IMR-90 (cell line): Measurements from ENCODE around the gene TTC21A. TPM values are rescaled to one million over a fixed set of nuclear protein-coding genes. Genes with fewer than 3 reads are reported as not detected.

ENCODE experiments used
- ATAC-seq: fragments of 200-7000 bp; cut with Tn5 transposase; 2 replicates; pipeline ENCODE4 v1.9.1; 2020; ENCODE audit warnings: low read depth, mild to moderate bottlenecking, moderate library complexity
- BruUV-seq: library from RNA; stranded (reverse); fragments of 400-500 nt; replicated peaks from 2 replicates; lab custom pipeline; 2021; lab: Mats Ljungman, UMichigan
- CTCF ChIA-PET: fragments of 300-600 bp; formaldehyde crosslinking; extraction: SDS; loops from one replicate; lab custom pipeline; 2021; ENCODE audit warnings: antibody characterized with exemption; lab: Yijun Ruan, JAX
- POLR2A ChIA-PET: fragments of 300-600 bp; sonication (Branson Sonifier 250); formaldehyde crosslinking; loops from one replicate; lab custom pipeline; 2022; ENCODE audit warnings: antibody characterized with exemption; ENCODE audit not compliant: unreplicated experiment; lab: Charles Lee
- DNase-seq: peaks from one replicate; pipeline ENCODE4 v3.0.0; 2013
- H2AFZ ChIP-seq: replicated peaks from 2 replicates; pipeline ENCODE3; 2013; ENCODE audit warnings: low read length, mild to moderate bottlenecking; ENCODE audit not compliant: poor library complexity
- H2AK5ac ChIP-seq: 2 replicates; pipeline ENCODE4 v1.6.1; 2013; ENCODE audit warnings: low read depth, low read length, inconsistent platforms
- H2AK9ac ChIP-seq: replicated peaks from 2 replicates; pipeline ENCODE3; 2013; ENCODE audit warnings: mild to moderate bottlenecking, low read depth, low read length, moderate library complexity; ENCODE audit not compliant: poor library complexity
- H2BK120ac ChIP-seq: 2 replicates; pipeline ENCODE4 v1.6.1; 2013; ENCODE audit warnings: low read depth, low read length, inconsistent platforms
- H2BK15ac ChIP-seq: 3 replicates; pipeline ENCODE4 v1.6.1; 2013; ENCODE audit warnings: low read depth, low read length, inconsistent platforms
- H2BK20ac ChIP-seq: 2 replicates; pipeline ENCODE4 v1.6.1; 2013; ENCODE audit warnings: low read depth, mild to moderate bottlenecking, inconsistent platforms, low read length, moderate library complexity
- H2BK5ac ChIP-seq: 2 replicates; pipeline ENCODE4 v1.6.1; 2013; ENCODE audit warnings: mild to moderate bottlenecking, low read depth, low read length, inconsistent platforms; ENCODE audit not compliant: poor library complexity, severe bottlenecking
- H3K14ac ChIP-seq: replicated peaks from 2 replicates; pipeline ENCODE4 v1.6.1; 2013; ENCODE audit warnings: low read depth, low read length, inconsistent platforms
- H3K18ac ChIP-seq: 2 replicates; pipeline ENCODE4 v1.6.1; 2013; ENCODE audit warnings: low read depth, low read length, control low read depth
- H3K23ac ChIP-seq: 2 replicates; pipeline ENCODE4 v1.6.1; 2013; ENCODE audit warnings: low read depth, low read length, inconsistent platforms
- H3K27ac ChIP-seq: 2 replicates; pipeline ENCODE4 v1.5.1; 2013; ENCODE audit warnings: mild to moderate bottlenecking, control low read depth, low read length; ENCODE audit not compliant: insufficient read depth
- H3K27me3 ChIP-seq: 2 replicates; pipeline ENCODE4 v1.6.1; 2013; ENCODE audit warnings: low read length; ENCODE audit not compliant: control insufficient read depth, insufficient read depth
- H3K36me3 ChIP-seq: 2 replicates; pipeline ENCODE4 v1.6.1; 2013; ENCODE audit warnings: low read length, mixed read lengths; ENCODE audit not compliant: control insufficient read depth, insufficient read depth
- H3K4ac ChIP-seq: 2 replicates; pipeline ENCODE4 v1.6.1; 2013; ENCODE audit warnings: low read depth, low read length, inconsistent platforms
- H3K4me1 ChIP-seq: 2 replicates; pipeline ENCODE4 v1.6.1; 2013; ENCODE audit warnings: low read length, mixed read lengths; ENCODE audit not compliant: control insufficient read depth, insufficient read depth
- H3K4me2 ChIP-seq: 2 replicates; pipeline ENCODE4 v1.6.1; 2013; ENCODE audit warnings: low read depth, mild to moderate bottlenecking, control low read depth, low read length, moderate library complexity
- H3K4me3 ChIP-seq: 2 replicates; pipeline ENCODE4 v1.5.1; 2013; ENCODE audit warnings: low read depth, mild to moderate bottlenecking, control low read depth, low read length, moderate library complexity; ENCODE audit not compliant: insufficient read depth
- H3K56ac ChIP-seq: 2 replicates; pipeline ENCODE4 v1.6.1; 2013; ENCODE audit warnings: low read length, inconsistent platforms; ENCODE audit not compliant: insufficient read depth; ENCODE audit errors: extremely low read depth
- H3K79me1 ChIP-seq, 2 experiments: 2 replicates each; pipeline ENCODE4 v1.6.1; 2013; ENCODE audit warnings: low read length in 2 of 2, inconsistent platforms in 1 of 2, low read depth in 1 of 2
- H3K9ac ChIP-seq: 2 replicates; pipeline ENCODE4 v1.6.1; 2013; ENCODE audit warnings: low read depth, low read length, control low read depth
- H3K9me1 ChIP-seq: 2 replicates; pipeline ENCODE4 v1.6.1; 2013; ENCODE audit warnings: low read length, inconsistent platforms; ENCODE audit not compliant: insufficient read depth
- H3K9me3 ChIP-seq: 2 replicates; pipeline ENCODE4 v1.6.1; 2013; ENCODE audit warnings: low read length; ENCODE audit not compliant: control insufficient read depth, insufficient read depth
- H4K20me1 ChIP-seq: 2 replicates; pipeline ENCODE4 v1.6.1; 2013; ENCODE audit warnings: low read length, inconsistent platforms; ENCODE audit not compliant: insufficient read depth
- H4K5ac ChIP-seq: 2 replicates; pipeline ENCODE4 v1.6.1; 2013; ENCODE audit warnings: mild to moderate bottlenecking, low read depth, low read length, control low read depth
- H4K8ac ChIP-seq, 2 experiments: 2 replicates each; pipeline ENCODE4 v1.6.1; 2013; ENCODE audit warnings: low read depth in 2 of 2, low read length in 2 of 2, control low read depth in 1 of 2, inconsistent platforms in 1 of 2
- H4K91ac ChIP-seq: 2 replicates; pipeline ENCODE4 v1.6.1; 2013; ENCODE audit warnings: low read depth, low read length, inconsistent platforms; ENCODE audit not compliant: insufficient read depth
- CEBPB ChIP-seq: IDR thresholded peaks from 2 replicates; pipeline ENCODE4 v1.6.1; 2012; ENCODE audit warnings: low read depth, low read length, improper control_type of control experiment
- CHD1 ChIP-seq: IDR thresholded peaks from 2 replicates; pipeline ENCODE4 v1.6.1; 2012; ENCODE audit warnings: low read depth, low read length, improper control_type of control experiment
- FOS ChIP-seq: fragments of 150-350 bp; IDR thresholded peaks from 2 replicates; pipeline ENCODE4 v1.6.1; 2016; ENCODE audit warnings: low read depth, low read length
- MAFK ChIP-seq: IDR thresholded peaks from 2 replicates; pipeline ENCODE4 v1.6.1; 2012; ENCODE audit warnings: low read depth, low read length, improper control_type of control experiment
- MAZ ChIP-seq: IDR thresholded peaks from 2 replicates; pipeline ENCODE4 v1.6.1; 2012; ENCODE audit warnings: low read depth, mild to moderate bottlenecking, low read length, improper control_type of control experiment, moderate library complexity, borderline replicate concordance
- MXI1 ChIP-seq: IDR thresholded peaks from 2 replicates; pipeline ENCODE4 v1.6.1; 2012; ENCODE audit warnings: low read depth, mild to moderate bottlenecking, low read length, moderate library complexity, borderline replicate concordance
- POLR2A ChIP-seq: IDR thresholded peaks from 2 replicates; pipeline ENCODE4 v1.6.1; 2012; ENCODE audit warnings: mild to moderate bottlenecking, low read depth, low read length
- RAD21 ChIP-seq: IDR thresholded peaks from 2 replicates; pipeline ENCODE4 v1.6.1; 2012; ENCODE audit warnings: low read length, improper control_type of control experiment
- RCOR1 ChIP-seq: IDR thresholded peaks from 2 replicates; pipeline ENCODE4 v1.6.1; 2012; ENCODE audit warnings: mild to moderate bottlenecking, low read length, improper control_type of control experiment; ENCODE audit not compliant: insufficient replicate concordance
- RFX5 ChIP-seq: IDR thresholded peaks from 2 replicates; pipeline ENCODE4 v1.8.0; 2012; ENCODE audit warnings: low read depth, mild to moderate bottlenecking, low read length, moderate library complexity
- SMC3 ChIP-seq: fragments of 150-350 bp; IDR thresholded peaks from 2 replicates; pipeline ENCODE4 v1.6.1; 2016; ENCODE audit warnings: low read depth, mild to moderate bottlenecking, antibody characterized with exemption, low read length, moderate library complexity
- WGBS, 2 experiments: methylation state at CpG; one replicate each; pipeline versions ENCODE4 v1.1.5 to v1.1.7; 2013; ENCODE audit warnings: missing lambda C conversion rate in 2 of 2; ENCODE audit not compliant: insufficient read length in 1 of 2; ENCODE audit errors: extremely low coverage in 2 of 2; 5-methylcytosine and 5-hydroxymethylcytosine counted together
- dilution Hi-C: fragments of 300-500 bp; cut with HindIII; formaldehyde crosslinking; loops from one replicate; pipeline ENCODE4 v1.14.3; 2018; ENCODE audit warnings: low sequenced_read_pairs; ENCODE audit not compliant: unreplicated experiment
- in situ Hi-C: fragments of 300-500 bp; cut with MboI; formaldehyde crosslinking; loops from 3 replicates; pipeline ENCODE4 v1.14.3; 2019; ENCODE audit warnings: low sequenced_read_pairs, inconsistent platforms, mixed read lengths
- intact Hi-C: fragments of 100-400 bp; cut with micrococcal nuclease; formaldehyde crosslinking; loops from 2 replicates; pipeline ENCODE4 v1.10.0; 2022
- polyA plus RNA-seq, 3 experiments: library from polyadenylated mRNA; depleted of rRNA; stranded (reverse); fragments of >200 nt; gene quantifications; 2 replicates each; pipeline ENCODE4 v1.2.3, GENCODE V29; 2012; ENCODE audit warnings: low replicate concordance in 1 of 3
- total RNA-seq: library from RNA; depleted of rRNA; stranded (reverse); fragments of >200 nt; gene quantifications from 2 replicates; pipeline ENCODE4 v1.2.3, GENCODE V29; 2012
- TF ChIP-seq, protein P1 (sequence below): fragments of 150-350 bp; IDR thresholded peaks from 2 replicates; pipeline ENCODE4 v1.6.1; 2016; ENCODE audit warnings: low read depth, mild to moderate bottlenecking, low read length, moderate library complexity, borderline replicate concordance
- TF ChIP-seq, protein P2 (sequence below): conservative IDR thresholded peaks from 2 replicates; pipeline ENCODE4 v1.5.1; 2012; ENCODE audit warnings: mild to moderate bottlenecking, low read depth, low read length, improper control_type of control experiment
- TF ChIP-seq, protein P3 (sequence below): fragments of 150-350 bp; IDR thresholded peaks from 2 replicates; pipeline ENCODE4 v1.6.1; 2017; ENCODE audit warnings: mild to moderate bottlenecking, antibody characterized with exemption, low read length, low read depth

The TTC21A gene
- total and polyA plus RNA-seq, 2 of the 4 experiments (the other 2 are of a cell fraction), result 0.90 to 1.8 TPM

DNA sequence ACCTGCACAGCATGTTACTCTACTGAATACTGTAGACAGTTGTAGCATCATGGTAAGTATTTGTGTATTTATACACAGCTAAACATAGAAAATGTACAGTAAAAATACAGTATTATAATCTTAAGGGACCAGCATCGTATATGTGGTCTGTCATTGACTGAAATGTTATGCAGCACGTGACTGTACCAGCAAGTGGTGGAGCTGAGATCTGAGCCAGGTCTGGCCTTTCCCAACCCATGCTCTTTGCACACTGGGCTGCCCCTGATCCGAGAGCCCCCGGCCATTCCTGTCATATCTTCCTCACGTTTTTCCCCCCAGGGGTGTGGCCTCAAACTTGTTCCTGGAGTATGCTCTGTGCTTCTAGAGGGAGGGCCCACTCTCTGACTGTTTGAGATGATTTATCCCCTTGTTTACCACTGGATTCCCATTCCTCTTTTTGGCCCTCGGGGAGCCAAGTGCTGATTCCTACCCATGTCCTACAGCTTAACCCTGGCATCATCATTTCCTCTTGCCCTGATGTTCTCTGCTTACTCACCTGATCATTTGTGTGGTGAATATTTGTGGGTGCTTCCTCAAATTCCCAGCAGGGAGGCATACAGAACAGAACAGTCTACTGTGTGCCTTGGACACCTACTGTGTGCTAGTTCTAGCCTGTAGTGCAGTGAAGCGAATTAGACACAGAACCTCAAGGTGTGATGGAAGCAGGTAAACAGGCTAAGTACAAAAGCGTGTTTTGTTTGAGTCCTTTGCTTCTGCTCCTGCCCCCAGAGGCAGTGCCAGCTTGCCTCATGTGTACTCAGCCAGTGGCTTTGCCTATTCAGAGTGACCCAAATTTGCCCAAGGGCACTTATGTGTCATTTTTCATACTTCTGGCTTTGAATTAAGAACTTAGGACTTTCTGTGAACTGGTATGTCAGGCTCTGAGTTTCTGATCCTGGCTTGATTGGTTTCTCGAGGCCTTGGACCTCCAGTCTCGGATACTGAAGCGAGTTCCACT lies 24.9 kb downstream of the TTC21A start:
- Histone ChIP-seq H2AK9ac (no peak overlapping the region), H3K27ac (no peak overlapping the region), H2BK15ac (no peak overlapping the region), H3K36me3 (no peaks in the 10 kb centered on the region), H4K5ac (no peak overlapping the region), H4K91ac (no peak overlapping the region), H4K20me1 (no peaks in the 10 kb centered on the region), H3K9ac (no peak overlapping the region), H3K79me1 (no peaks in the 10 kb centered on the region), H2BK5ac (no peak overlapping the region), H3K14ac (no peak overlapping the region), H3K4ac (no peak overlapping the region), H2BK120ac (no peak overlapping the region), H2AK5ac (no peak overlapping the region), H2AFZ (no peak overlapping the region), H3K4me1 (no peaks in the 10 kb centered on the region), H3K27me3 (no peaks in the 10 kb centered on the region), H2BK20ac (no peak overlapping the region), H4K8ac (no peak overlapping the region), H3K56ac (no peak overlapping the region), H3K18ac (no peak overlapping the region), H3K9me3 (no peaks in the 10 kb centered on the region), H3K23ac (no peak overlapping the region), H3K4me3 (no peak overlapping the region), H3K4me2 (no peak overlapping the region), H3K9me1 (peaks cover 6% of the 10 kb centered on the region; the same call in 1 of the 2 replicates)
- in situ Hi-C loops, result no loop called here
- no peak for DNase-seq
- CTCF ChIA-PET, result no interaction called here
- no TSS peak for BruUV-seq
- WGBS, 2 experiments, result 87% methylated on average over 4 of the region's 11 CpGs; no CpG with 5 or more reads in 1 of the 2 experiments
- intact Hi-C loops, result no loop called here
- dilution Hi-C loops, result no loop called here
- no peak for ATAC-seq
- POLR2A ChIA-PET, result no interaction called here
- TF ChIP-seq, protein P1, sequence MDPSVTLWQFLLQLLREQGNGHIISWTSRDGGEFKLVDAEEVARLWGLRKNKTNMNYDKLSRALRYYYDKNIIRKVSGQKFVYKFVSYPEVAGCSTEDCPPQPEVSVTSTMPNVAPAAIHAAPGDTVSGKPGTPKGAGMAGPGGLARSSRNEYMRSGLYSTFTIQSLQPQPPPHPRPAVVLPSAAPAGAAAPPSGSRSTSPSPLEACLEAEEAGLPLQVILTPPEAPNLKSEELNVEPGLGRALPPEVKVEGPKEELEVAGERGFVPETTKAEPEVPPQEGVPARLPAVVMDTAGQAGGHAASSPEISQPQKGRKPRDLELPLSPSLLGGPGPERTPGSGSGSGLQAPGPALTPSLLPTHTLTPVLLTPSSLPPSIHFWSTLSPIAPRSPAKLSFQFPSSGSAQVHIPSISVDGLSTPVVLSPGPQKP, result no peak
- TF ChIP-seq SMC3, result no peak
- TF ChIP-seq RAD21, result no peak
- no peak for TF ChIP-seq MAFK
- TF ChIP-seq RFX5, result no peak
- no peak for TF ChIP-seq FOS
- no peak for TF ChIP-seq CEBPB
- TF ChIP-seq MXI1, result no peak
- no peak for TF ChIP-seq RCOR1
- TF ChIP-seq, protein P2, sequence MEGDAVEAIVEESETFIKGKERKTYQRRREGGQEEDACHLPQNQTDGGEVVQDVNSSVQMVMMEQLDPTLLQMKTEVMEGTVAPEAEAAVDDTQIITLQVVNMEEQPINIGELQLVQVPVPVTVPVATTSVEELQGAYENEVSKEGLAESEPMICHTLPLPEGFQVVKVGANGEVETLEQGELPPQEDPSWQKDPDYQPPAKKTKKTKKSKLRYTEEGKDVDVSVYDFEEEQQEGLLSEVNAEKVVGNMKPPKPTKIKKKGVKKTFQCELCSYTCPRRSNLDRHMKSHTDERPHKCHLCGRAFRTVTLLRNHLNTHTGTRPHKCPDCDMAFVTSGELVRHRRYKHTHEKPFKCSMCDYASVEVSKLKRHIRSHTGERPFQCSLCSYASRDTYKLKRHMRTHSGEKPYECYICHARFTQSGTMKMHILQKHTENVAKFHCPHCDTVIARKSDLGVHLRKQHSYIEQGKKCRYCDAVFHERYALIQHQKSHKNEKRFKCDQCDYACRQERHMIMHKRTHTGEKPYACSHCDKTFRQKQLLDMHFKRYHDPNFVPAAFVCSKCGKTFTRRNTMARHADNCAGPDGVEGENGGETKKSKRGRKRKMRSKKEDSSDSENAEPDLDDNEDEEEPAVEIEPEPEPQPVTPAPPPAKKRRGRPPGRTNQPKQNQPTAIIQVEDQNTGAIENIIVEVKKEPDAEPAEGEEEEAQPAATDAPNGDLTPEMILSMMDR, result no peak
- no peak for TF ChIP-seq POLR2A
- TF ChIP-seq, protein P3, sequence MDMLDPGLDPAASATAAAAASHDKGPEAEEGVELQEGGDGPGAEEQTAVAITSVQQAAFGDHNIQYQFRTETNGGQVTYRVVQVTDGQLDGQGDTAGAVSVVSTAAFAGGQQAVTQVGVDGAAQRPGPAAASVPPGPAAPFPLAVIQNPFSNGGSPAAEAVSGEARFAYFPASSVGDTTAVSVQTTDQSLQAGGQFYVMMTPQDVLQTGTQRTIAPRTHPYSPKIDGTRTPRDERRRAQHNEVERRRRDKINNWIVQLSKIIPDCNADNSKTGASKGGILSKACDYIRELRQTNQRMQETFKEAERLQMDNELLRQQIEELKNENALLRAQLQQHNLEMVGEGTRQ, result no peak
- TF ChIP-seq MAZ, result no peak
- no peak for TF ChIP-seq CHD1
